Lower leg skin (tissue), 3 donors: ENCODE results near the gene SGCE.

Experiments
- CTCF ChIP-seq, 3 donors: fragments of 450-650 bp; IDR thresholded peaks; one replicate each; pipeline ENCODE4 v1.5.1; 2016; ENCODE audit warnings: antibody characterized with exemption in 3 of 3, mild to moderate bottlenecking in 3 of 3, moderate library complexity in 2 of 3
- POLR2A ChIP-seq, 2 donors: fragments of 450-650 bp; IDR thresholded peaks; one replicate each; pipeline ENCODE4 v1.6.1; 2016 to 2017; ENCODE audit warnings: antibody characterized with exemption in 2 of 2, mild to moderate bottlenecking in 1 of 2, moderate library complexity in 1 of 2

- no peak for TF ChIP-seq CTCF (IDR thresholded peaks at IDR 0.05)
- no peak for TF ChIP-seq POLR2A (IDR thresholded peaks at IDR 0.05)
Measured at GRCh38 chr7:94580601-94581000, 75.3 kb downstream of the SGCE start.
